ENCODE results near the gene VWA5A. TPM values are rescaled to one million over a fixed set of nuclear protein-coding genes. Genes with fewer than 3 reads are reported as not detected.

The VWA5A gene
- total RNA-seq, 1 experiment from 2014 or later = 3.1 TPM

DNA sequence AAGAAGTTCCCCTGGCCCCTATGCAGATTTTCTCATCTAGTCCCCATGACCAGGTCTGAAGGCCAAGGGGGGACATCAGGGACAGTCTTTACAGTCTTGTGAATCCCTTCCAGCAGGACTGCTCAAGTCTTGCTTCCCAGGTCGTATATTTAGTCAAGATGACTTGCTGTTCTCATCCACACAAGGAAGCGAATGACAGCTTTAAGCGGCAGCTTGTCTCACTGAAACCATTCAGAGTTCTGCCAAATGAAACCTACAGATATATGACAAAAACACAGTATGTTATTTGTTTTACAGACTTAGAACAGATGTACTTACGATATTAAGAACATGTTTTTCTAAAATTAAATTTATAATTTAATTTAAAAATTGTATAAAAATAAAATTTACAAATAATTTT lies 5.6 kb downstream of the VWA5A start:
- DNase-seq (ENCODE audit: low read depth, low spot score) = no peak
- ChIA-PET POLR2A (no interaction called here), CTCF (no interaction called here)
- TF ChIP-seq, protein P1, sequence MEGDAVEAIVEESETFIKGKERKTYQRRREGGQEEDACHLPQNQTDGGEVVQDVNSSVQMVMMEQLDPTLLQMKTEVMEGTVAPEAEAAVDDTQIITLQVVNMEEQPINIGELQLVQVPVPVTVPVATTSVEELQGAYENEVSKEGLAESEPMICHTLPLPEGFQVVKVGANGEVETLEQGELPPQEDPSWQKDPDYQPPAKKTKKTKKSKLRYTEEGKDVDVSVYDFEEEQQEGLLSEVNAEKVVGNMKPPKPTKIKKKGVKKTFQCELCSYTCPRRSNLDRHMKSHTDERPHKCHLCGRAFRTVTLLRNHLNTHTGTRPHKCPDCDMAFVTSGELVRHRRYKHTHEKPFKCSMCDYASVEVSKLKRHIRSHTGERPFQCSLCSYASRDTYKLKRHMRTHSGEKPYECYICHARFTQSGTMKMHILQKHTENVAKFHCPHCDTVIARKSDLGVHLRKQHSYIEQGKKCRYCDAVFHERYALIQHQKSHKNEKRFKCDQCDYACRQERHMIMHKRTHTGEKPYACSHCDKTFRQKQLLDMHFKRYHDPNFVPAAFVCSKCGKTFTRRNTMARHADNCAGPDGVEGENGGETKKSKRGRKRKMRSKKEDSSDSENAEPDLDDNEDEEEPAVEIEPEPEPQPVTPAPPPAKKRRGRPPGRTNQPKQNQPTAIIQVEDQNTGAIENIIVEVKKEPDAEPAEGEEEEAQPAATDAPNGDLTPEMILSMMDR (IDR thresholded peaks at IDR 0.05) = no peak
- TF ChIP-seq, protein P2, sequence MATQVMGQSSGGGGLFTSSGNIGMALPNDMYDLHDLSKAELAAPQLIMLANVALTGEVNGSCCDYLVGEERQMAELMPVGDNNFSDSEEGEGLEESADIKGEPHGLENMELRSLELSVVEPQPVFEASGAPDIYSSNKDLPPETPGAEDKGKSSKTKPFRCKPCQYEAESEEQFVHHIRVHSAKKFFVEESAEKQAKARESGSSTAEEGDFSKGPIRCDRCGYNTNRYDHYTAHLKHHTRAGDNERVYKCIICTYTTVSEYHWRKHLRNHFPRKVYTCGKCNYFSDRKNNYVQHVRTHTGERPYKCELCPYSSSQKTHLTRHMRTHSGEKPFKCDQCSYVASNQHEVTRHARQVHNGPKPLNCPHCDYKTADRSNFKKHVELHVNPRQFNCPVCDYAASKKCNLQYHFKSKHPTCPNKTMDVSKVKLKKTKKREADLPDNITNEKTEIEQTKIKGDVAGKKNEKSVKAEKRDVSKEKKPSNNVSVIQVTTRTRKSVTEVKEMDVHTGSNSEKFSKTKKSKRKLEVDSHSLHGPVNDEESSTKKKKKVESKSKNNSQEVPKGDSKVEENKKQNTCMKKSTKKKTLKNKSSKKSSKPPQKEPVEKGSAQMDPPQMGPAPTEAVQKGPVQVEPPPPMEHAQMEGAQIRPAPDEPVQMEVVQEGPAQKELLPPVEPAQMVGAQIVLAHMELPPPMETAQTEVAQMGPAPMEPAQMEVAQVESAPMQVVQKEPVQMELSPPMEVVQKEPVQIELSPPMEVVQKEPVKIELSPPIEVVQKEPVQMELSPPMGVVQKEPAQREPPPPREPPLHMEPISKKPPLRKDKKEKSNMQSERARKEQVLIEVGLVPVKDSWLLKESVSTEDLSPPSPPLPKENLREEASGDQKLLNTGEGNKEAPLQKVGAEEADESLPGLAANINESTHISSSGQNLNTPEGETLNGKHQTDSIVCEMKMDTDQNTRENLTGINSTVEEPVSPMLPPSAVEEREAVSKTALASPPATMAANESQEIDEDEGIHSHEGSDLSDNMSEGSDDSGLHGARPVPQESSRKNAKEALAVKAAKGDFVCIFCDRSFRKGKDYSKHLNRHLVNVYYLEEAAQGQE (IDR thresholded peaks at IDR 0.05; ENCODE audit: insufficient read depth in 1 of 2, low read depth in 2 of 2, low read length in 1 of 2) = no peak
- no peak for TF ChIP-seq POLR2AphosphoS5 (IDR thresholded peaks at IDR 0.05; ENCODE audit: low read depth, low read length)
- TF ChIP-seq TCF7L2 (IDR thresholded peaks at IDR 0.05; ENCODE audit: low read depth, low read length) = no peak
- TF ChIP-seq SIN3A (IDR thresholded peaks at IDR 0.05; ENCODE audit: borderline replicate concordance, insufficient read depth, low read depth, low read length) = no peak
- H3K4me3 ChIP-seq (ENCODE audit: low read depth in 2 of 2, low read length in 2 of 2) = no peak overlapping the region
- no peak overlapping the region for H3K27ac ChIP-seq (ENCODE audit: low read length)
- ATAC-seq = no peak
- no peaks in the 10 kb centered on the region for H3K4me1 ChIP-seq (ENCODE audit: control insufficient read depth, insufficient read depth, low read length)
- in situ Hi-C loops (cut with HindIII; ENCODE audit: low pct_unique_long_range_greater_than_20kb, low sequenced_read_pairs) (no loop called here), intact Hi-C loops (cut with micrococcal nuclease; ENCODE audit: unreplicated experiment) (no loop called here)
- no TSS peak for BruUV-seq (replicated peaks)
- no peaks in the 10 kb centered on the region for H3K27me3 ChIP-seq (ENCODE audit: control insufficient read depth, insufficient read depth, low read length)
- H3K36me3 ChIP-seq (ENCODE audit: control insufficient read depth, insufficient read depth, low read length) = no peaks in the 10 kb centered on the region
- H3K9me3 ChIP-seq (ENCODE audit: control insufficient read depth, insufficient read depth, low read depth, low read length) = 0 out of 2 replicates have a peak, but pooled peaks cover 3% of the 10 kb centered on the region

DNA sequence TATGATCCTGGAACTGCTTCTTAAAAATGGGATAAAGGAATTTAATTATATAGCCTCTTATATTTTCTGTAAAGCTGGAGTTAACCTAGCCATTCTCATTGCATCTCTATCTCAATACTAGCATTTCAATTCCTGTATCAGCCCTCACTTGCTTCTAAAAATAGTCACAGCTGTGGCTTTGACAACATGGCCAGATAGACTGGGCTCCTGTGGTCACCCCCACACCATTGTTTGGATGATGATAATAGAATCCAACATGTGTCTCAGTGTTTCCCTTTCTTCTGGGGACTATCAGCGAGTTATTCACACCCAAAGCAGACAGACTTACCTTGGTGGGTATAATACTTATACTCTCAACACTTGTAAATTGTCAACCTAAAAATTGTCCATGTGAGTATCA lies 6.9 kb downstream of the VWA5A start:
- Histone ChIP-seq H3K9me3 (ENCODE audit: control insufficient read depth, insufficient read depth, low read depth, low read length) (0 out of 2 replicates have a peak, but pooled peaks cover 3% of the 10 kb centered on the region), H3K27ac (ENCODE audit: low read length) (no peak overlapping the region), H3K4me3 (ENCODE audit: low read depth in 2 of 2, low read length in 2 of 2) (no peak overlapping the region), H3K36me3 (ENCODE audit: control insufficient read depth, insufficient read depth, low read length) (no peaks in the 10 kb centered on the region), H3K27me3 (ENCODE audit: control insufficient read depth, insufficient read depth, low read length) (no peaks in the 10 kb centered on the region), H3K4me1 (ENCODE audit: control insufficient read depth, insufficient read depth, low read length) (no peaks in the 10 kb centered on the region)
- in situ Hi-C loops (cut with HindIII; ENCODE audit: low pct_unique_long_range_greater_than_20kb, low sequenced_read_pairs) (no loop called here), intact Hi-C loops (cut with micrococcal nuclease; ENCODE audit: unreplicated experiment) (no loop called here)
- TF ChIP-seq SIN3A (IDR thresholded peaks at IDR 0.05; ENCODE audit: borderline replicate concordance, insufficient read depth, low read depth, low read length) (no peak), TCF7L2 (IDR thresholded peaks at IDR 0.05; ENCODE audit: low read depth, low read length) (no peak), POLR2AphosphoS5 (IDR thresholded peaks at IDR 0.05; ENCODE audit: low read depth, low read length) (no peak)
- TF ChIP-seq, protein P2 (IDR thresholded peaks at IDR 0.05; ENCODE audit: insufficient read depth in 1 of 2, low read depth in 2 of 2, low read length in 1 of 2) = no peak
- POLR2A ChIA-PET = no interaction called here
- DNase-seq (ENCODE audit: low read depth, low spot score) = no peak
- CTCF ChIA-PET = interaction anchor here (0.7 kb wide), 1 partner anchor 321 kb away, joined by 4 read pairs; no protein-coding TSS in a partner anchor
- no TSS peak for BruUV-seq (replicated peaks)
- ATAC-seq = no peak

Measured in Panc1 (cell line).